Endodermal cell (in vitro differentiated cells): ENCODE data around the gene CFAP57. TPM values are rescaled to one million over a fixed set of nuclear protein-coding genes. Genes with fewer than 3 reads are reported as not detected.

ENCODE experiments used
- DNase-seq: peaks from one replicate; pipeline ENCODE4 v3.0.0-alpha.2; 2017
- H3K27ac ChIP-seq: 2 replicates; pipeline ENCODE4 v1.5.1; 2013; ENCODE audit warnings: mild to moderate bottlenecking, low read depth, low read length, moderate library complexity
- H3K27me3 ChIP-seq: 2 replicates; pipeline ENCODE4 v1.6.1; 2013; ENCODE audit warnings: mild to moderate bottlenecking, low read length, moderate library complexity; ENCODE audit not compliant: insufficient read depth, control insufficient read depth, poor library complexity, severe bottlenecking
- H3K36me3 ChIP-seq: 2 replicates; pipeline ENCODE4 v1.7.0; 2013; ENCODE audit warnings: mild to moderate bottlenecking, low read length, moderate library complexity; ENCODE audit not compliant: control insufficient read depth, insufficient read depth
- H3K4me1 ChIP-seq: one replicate; pipeline ENCODE4 v1.7.0; 2013; ENCODE audit warnings: low read length; ENCODE audit not compliant: control insufficient read depth, insufficient read depth
- H3K4me3 ChIP-seq: 2 replicates; pipeline ENCODE4 v1.5.1; 2013; ENCODE audit warnings: mild to moderate bottlenecking, low read length, moderate library complexity
- H3K9ac ChIP-seq: 2 replicates; pipeline ENCODE4 v1.6.1; 2013; ENCODE audit warnings: mild to moderate bottlenecking, low read length, moderate library complexity; ENCODE audit not compliant: poor library complexity, severe bottlenecking; ENCODE audit errors: extremely low read depth
- H3K9me3 ChIP-seq: 2 replicates; pipeline ENCODE4 v1.6.1; 2013; ENCODE audit warnings: mild to moderate bottlenecking, low read length, moderate library complexity; ENCODE audit not compliant: control insufficient read depth
- H3K27ac Mint-ChIP-seq: 2 replicates; pipeline ENCODE4 v1.8.0; 2020; ENCODE audit warnings: mixed read lengths
- H3K27me3 Mint-ChIP-seq: 2 replicates; pipeline ENCODE4 v1.8.0; 2021; ENCODE audit warnings: mild to moderate bottlenecking, mixed read lengths; ENCODE audit not compliant: insufficient read depth
- H3K36me3 Mint-ChIP-seq: 2 replicates; pipeline ENCODE4 v1.8.0; 2020; ENCODE audit warnings: low read depth, mixed read lengths
- H3K4me1 Mint-ChIP-seq: 2 replicates; pipeline ENCODE4 v1.8.0; 2020; ENCODE audit warnings: mixed read lengths
- H3K4me3 Mint-ChIP-seq: 2 replicates; pipeline ENCODE4 v1.8.0; 2020; ENCODE audit warnings: mild to moderate bottlenecking, moderate library complexity, mixed read lengths
- H3K9me3 Mint-ChIP-seq: 2 replicates; pipeline ENCODE4 v1.8.0; 2020; ENCODE audit warnings: mild to moderate bottlenecking, mixed read lengths
- WGBS, 2 experiments: methylation state at CpG; one replicate each; pipeline versions ENCODE4 v1.1.5 to v1.1.7; 2013; ENCODE audit warnings: missing lambda C conversion rate in 2 of 2, mixed read lengths in 1 of 2; ENCODE audit not compliant: insufficient coverage in 1 of 2, insufficient read length in 1 of 2; 5-methylcytosine and 5-hydroxymethylcytosine counted together
- total RNA-seq, 2 donors: library from RNA; stranded (reverse); fragmentation: NEBNext Ultra II Directional in 1 of 2; extraction: Animal tissue kit (Norgen Biotek cat#: 25700) in 1 of 2; gene quantifications; 2 replicates in 1 of 2; 3 replicates in 1 of 2; pipeline ENCODE4 v1.2.1, GENCODE V29; 2021
- TF ChIP-seq, protein P1 (sequence below): fragments of 200-600 bp; sonication (generic); conservative IDR thresholded peaks from 2 replicates; pipeline ENCODE4 v1.5.0; 2021; ENCODE audit warnings: antibody characterized with exemption, mild to moderate bottlenecking

The CFAP57 gene
- total RNA-seq, 2 donors from 2014 or later = 0.82 to 0.90 TPM

DNA sequence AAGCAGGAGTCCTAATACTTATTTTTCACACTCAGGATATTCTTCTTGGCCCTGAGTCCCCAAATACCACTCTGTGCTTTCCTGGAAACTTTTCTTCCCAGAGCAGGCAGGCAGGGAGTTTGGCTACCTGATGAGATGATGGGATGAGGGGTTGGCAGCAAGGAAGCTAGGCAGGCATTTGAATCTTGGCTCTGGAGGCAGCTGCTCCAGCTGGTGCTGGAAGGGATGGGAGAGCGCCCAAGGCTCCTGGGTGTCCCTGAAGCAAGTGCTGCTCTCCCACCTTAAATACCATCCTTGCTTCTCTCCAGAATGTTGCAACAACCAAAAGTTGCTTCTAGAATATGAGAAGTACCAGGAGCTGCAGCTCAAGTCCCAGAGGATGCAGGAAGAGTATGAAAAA is 49.7 kb downstream of the CFAP57 start:
- no peaks in the 10 kb centered on the region for H3K36me3 Mint-ChIP-seq
- no peak overlapping the region for H3K9ac ChIP-seq
- no peaks in the 10 kb centered on the region for H3K4me1 ChIP-seq
- TF ChIP-seq, protein P1, sequence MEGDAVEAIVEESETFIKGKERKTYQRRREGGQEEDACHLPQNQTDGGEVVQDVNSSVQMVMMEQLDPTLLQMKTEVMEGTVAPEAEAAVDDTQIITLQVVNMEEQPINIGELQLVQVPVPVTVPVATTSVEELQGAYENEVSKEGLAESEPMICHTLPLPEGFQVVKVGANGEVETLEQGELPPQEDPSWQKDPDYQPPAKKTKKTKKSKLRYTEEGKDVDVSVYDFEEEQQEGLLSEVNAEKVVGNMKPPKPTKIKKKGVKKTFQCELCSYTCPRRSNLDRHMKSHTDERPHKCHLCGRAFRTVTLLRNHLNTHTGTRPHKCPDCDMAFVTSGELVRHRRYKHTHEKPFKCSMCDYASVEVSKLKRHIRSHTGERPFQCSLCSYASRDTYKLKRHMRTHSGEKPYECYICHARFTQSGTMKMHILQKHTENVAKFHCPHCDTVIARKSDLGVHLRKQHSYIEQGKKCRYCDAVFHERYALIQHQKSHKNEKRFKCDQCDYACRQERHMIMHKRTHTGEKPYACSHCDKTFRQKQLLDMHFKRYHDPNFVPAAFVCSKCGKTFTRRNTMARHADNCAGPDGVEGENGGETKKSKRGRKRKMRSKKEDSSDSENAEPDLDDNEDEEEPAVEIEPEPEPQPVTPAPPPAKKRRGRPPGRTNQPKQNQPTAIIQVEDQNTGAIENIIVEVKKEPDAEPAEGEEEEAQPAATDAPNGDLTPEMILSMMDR = no peak
- H3K27me3 Mint-ChIP-seq = peaks cover 8% of the 10 kb centered on the region
- no peaks in the 10 kb centered on the region for H3K9me3 ChIP-seq
- no peak overlapping the region for H3K4me3 ChIP-seq
- no peaks in the 10 kb centered on the region for H3K36me3 ChIP-seq
- H3K27ac Mint-ChIP-seq = no peak overlapping the region
- no peak overlapping the region for H3K4me3 Mint-ChIP-seq
- H3K4me1 Mint-ChIP-seq = peaks cover 3% of the 10 kb centered on the region
- H3K27me3 ChIP-seq = peaks cover 16% of the 10 kb centered on the region
- 95% methylated on average over 1 of the region's 1 CpG; no CpG with 5 or more reads in 1 of the 2 experiments for WGBS, 2 experiments
- no peak for DNase-seq
- H3K27ac ChIP-seq = no peak overlapping the region
- H3K9me3 Mint-ChIP-seq = no peaks in the 10 kb centered on the region

GRCh38 chr1:43222879-43223278 is 50.7 kb downstream of the CFAP57 start:
- no peaks in the 10 kb centered on the region for H3K9me3 ChIP-seq
- H3K9me3 Mint-ChIP-seq = no peaks in the 10 kb centered on the region
- no peak overlapping the region for H3K27ac Mint-ChIP-seq
- H3K9ac ChIP-seq = no peak overlapping the region
- DNase-seq = no peak
- no peaks in the 10 kb centered on the region for H3K4me1 ChIP-seq
- no peak overlapping the region for H3K4me3 ChIP-seq
- TF ChIP-seq, protein P1 = no peak
- H3K27ac ChIP-seq = no peak overlapping the region
- no peaks in the 10 kb centered on the region for H3K36me3 Mint-ChIP-seq
- peaks cover 8% of the 10 kb centered on the region for H3K4me1 Mint-ChIP-seq
- peaks cover 16% of the 10 kb centered on the region for H3K27me3 ChIP-seq
- peaks cover 8% of the 10 kb centered on the region for H3K27me3 Mint-ChIP-seq
- no peaks in the 10 kb centered on the region for H3K36me3 ChIP-seq
- H3K4me3 Mint-ChIP-seq = no peak overlapping the region
- 89 to 98% methylated on average over 7 to 9 of the region's 9 CpGs for WGBS, 2 experiments

- no peak for DNase-seq
Observed at GRCh38 chr1:43225168-43225567, 53.0 kb downstream of the CFAP57 start.

More at GRCh38 chr1:43225168-43225567, 53.0 kb downstream of the CFAP57 start:
- Histone ChIP-seq H3K36me3 (no peaks in the 10 kb centered on the region), H3K4me1 (no peaks in the 10 kb centered on the region), H3K27me3 (peaks cover 16% of the 10 kb centered on the region), H3K9me3 (no peaks in the 10 kb centered on the region), H3K4me3 (no peak overlapping the region), H3K27ac (no peak overlapping the region), H3K9ac (no peak overlapping the region)
- Mint-ChIP-seq H3K36me3 (no peaks in the 10 kb centered on the region), H3K9me3 (no peaks in the 10 kb centered on the region), H3K27me3 (peaks cover 8% of the 10 kb centered on the region), H3K4me1 (peaks cover 15% of the 10 kb centered on the region), H3K27ac (no peak overlapping the region), H3K4me3 (no peak overlapping the region)
- 85 to 90% methylated on average over 2 to 3 of the region's 3 CpGs for WGBS, 2 experiments
- TF ChIP-seq, protein P1 = peak; percentile 32
